Stimulated activated CD4-positive, alpha-beta T cell treated with anti-CD3 and anti-CD28 coated beads, Interleukin-1b, Interleukin-23, amount 100 ng/mL, for 48 hours (primary cell): ENCODE measurements around the gene TM4SF1.

Source experiments
- DNase-seq: peaks from one replicate; pipeline ENCODE4 v3.0.0-alpha.2; 2020

TM4SF1 gene, protein sequence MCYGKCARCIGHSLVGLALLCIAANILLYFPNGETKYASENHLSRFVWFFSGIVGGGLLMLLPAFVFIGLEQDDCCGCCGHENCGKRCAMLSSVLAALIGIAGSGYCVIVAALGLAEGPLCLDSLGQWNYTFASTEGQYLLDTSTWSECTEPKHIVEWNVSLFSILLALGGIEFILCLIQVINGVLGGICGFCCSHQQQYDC

DNA sequence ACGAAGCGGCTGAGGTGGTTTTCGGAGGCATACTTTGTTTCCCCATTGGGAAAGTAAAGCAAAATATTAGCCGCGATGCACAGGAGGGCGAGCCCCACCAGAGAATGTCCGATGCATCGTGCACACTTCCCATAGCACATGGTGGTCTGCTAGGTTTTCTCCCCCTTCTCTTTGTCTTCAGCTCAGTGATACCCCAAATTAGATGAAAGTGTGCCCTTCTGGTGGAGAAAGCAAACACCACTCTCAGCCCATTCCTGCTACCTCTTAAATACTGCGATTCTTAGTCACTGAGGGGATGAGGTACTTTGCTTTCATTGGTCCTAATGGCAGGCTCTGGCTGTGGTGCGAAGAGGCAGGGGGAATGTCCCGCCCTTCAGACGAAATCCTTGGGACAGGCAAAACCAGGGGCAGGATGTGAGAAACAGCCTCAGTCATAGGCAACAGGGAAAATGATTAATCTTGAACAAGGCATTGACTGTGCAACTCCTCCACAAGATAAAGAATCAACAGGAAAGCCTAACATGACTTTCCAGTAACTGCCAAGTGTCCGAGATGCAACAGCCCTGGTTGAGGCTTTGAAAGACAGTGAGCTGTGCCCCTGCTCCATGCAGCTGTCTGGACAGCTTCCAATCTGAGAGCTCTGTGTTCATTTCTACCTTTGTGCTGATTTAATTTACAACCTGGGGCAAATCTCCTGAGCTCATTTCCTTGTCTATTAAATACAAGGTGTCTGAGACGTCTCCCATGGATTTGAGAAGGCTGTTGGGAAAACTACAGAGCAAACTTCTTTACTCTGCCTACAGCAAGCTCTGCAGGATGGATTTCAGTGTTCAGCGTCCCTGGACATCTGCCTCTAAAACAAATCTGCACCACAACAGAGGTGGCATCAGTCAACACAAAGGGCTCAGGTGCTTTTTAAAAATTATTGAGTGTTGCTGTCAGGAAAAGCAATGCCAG lies at the start of gene TM4SF1:
Gene TM4SF1, minus strand, starts transcription at position 242 of the 957 bp plus-strand sequence. Its CDS starts 102 bp downstream, at position 140.
- DNase-seq = no peak

DNA sequence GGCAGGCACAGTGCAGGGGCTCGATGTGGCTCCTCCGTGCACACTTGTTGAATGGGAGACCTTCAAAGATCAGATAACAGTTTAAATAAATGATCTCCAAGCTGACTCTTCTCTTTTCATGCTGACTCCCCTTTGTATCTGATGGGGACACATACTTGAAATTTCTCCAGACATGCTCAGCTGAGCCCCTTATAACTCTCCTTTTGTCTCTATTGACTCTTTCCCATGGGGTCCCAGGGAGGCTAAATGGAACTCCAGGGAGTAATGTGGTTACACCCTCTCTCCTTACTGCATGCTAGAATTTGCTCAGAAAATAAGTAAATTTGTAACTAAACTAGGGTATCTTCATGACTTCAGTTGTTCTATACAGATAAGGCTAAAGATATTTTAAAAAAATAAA lies 48.9 kb upstream of the TM4SF1 start:
- DNase-seq = no peak

DNA sequence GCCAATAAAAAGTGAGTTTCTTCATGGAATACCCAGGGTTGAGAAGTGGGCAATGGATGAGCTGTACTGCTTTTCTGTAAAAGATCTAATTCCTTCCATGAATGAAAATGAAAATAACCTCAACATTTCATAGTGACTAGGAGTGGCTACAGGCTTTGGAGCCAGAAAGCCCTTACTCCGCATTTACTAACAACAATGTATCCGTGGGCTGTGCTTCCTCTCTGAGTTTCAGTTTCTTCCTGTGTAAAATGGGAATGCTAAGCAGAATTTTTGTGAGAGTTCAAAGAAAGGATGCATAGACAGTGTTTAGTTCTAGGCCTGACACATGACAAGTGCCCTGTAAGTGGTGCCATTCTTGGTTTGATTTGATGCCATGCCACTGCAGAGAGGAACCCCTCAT lies 47.5 kb upstream of the TM4SF1 start:
- no peak for DNase-seq

DNA sequence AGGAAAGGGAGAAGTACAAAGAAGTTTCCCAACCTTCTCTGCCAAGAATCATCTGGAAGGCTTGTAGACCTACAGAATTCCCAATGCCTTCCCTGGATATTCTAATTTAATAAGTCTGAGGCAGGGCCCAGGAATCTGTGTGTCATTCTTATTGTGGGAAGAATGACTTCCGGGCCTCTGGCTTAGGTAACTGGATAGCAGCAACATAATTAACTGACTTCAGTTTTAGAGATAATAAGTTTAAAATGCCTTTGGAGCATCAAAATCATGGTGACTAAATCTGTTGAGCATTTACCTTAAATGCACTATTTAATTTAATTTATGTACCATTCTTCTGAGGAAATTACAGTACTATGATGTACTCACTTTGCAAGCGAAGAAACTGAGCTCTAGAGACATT lies 44.3 kb upstream of the TM4SF1 start:
- no peak for DNase-seq

DNA sequence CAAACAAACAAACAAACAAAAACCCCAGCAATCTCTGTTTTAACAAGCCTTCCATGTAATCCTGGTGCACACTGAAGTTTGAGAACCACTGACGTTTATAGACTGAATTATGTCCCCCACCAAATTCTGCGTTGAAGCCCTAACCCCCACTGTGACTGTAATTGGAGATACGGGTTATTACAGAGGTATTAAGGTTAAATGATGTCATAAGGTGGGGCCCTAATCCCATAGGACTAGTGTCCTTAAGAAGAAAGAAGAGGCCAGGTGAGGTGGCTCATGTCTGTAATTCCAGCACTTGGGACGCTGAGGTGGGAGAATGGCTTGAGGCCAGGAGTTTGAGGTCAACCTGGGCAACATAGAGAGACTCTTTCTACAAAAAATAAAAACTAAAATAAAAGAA lies 42.4 kb upstream of the TM4SF1 start:
- DNase-seq = no peak

DNA sequence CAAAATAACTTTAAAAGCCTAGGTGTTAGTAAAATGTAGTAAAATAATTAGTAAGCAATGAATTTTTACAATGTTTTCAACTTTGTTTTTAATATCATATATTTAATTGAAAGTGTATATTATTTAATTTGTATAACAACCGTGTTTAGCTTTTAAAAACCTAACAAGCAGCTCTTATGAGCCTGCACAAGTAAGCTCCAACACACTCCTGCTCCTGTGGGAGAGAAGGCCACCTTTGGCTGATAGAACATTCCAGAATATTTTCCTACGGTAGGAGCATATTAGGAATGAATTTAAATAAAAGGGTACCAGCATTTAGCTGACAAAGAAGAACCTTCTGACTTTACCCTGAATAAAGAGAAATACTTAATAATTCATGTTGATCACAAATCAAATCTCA lies 40.3 kb upstream of the TM4SF1 start:
- DNase-seq = no peak

DNA sequence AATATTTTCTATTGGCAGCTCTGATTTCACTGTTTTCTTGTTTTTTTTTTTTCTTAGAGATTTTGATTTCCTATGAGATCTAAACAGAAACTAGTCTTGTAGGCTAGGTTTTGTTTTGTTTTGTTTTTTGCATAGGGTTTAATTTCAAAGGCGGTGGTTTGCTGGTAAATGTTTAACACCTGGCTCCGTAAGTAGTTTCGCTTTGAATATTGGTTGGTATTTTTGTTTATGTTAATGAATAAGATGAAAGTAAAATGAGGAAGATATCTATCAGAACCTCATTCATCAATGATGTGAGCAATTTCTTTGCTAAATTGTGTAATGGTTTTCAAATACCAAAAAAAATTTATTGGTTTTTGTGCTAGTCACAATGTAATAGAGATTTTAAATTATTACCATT lies 39.7 kb upstream of the TM4SF1 start:
- no peak for DNase-seq

DNA sequence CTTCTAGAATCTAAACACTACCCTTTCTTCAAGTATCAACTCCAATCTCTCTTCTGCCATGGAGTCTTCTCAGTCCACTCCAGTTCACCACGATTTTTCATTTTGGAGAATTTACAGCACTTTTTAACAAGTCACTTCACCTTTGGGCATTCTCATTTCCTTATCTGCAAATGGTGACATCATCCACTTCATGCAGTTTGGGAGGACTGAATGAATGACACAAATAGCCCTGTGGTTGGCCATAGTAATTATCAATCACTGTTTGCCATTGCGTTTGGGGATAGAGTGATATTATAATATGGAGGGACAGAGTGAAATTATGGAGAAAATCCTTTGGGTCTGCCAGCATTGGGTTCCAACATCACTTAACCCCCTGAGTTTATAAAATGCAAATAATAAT lies 38.0 kb upstream of the TM4SF1 start:
- no peak for DNase-seq

DNA sequence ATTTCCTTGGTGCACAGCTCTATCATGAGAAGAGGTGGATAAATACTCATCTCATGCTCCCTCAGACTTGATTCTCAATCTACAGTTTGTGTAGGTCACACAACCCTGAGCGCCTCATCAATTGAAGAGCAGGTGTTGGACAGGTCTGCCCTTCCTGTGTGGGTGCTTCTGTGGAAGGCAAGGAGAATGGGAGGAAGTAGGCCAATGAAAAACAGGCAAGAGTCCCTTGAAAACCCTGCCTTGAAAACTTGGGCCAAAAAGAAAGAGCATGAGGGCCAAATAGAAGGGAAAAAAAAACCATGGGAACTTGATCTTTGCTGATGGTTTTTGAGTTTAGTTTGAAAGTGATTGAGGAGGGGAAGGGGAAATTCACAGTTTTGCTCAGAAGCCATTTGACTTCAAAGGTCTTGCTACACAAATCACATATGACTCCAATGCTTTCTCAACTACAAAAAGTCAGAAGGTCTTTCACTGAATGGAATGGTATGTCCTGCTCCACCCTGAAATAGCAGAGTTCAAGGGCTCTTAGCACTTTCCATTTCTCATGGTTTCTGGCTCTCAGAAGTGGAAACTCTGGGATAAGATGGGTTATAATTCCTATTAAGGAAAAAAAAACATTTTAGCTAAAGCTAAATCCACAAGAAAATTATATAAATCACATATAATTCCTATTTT lies 37.2 kb upstream of the TM4SF1 start:
- DNase-seq = no peak

DNA sequence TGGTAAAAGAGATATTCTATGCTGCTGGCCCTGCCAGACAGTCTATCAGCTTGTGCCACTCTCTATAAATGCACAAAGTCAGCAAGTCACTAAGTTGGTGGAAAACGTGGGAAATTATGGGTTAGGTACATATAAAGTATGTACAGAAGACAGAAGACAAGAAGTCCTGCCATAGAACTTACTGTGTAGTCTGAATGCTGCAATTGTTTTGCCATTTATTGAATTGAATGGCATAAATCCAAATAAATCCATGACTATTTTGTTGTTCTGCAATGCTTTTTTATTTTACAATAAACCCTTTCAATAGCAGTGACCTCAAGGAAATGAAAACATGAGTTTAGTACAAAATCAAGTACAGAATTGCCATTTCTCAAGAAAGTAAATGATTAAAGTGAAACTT lies 34.1 kb upstream of the TM4SF1 start:
- DNase-seq = no peak

DNA sequence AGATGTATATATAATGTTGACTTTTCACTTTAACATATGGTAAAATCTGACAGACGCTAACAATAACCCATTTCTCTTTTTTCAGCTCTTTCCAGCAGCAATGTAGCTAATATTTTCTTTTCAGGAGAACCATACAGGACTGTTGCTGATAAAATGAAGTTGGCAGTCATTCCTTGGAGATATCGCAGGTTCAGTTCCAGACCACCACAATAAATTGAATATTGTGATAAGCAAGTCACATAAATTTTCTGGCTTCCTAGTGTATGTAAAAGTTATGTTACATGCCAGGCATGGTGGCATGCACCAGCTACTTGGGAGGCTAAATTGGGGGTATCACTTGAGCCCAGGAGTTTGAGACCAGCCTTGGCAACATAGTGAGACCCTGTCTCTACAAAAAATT lies 31.9 kb upstream of the TM4SF1 start:
- DNase-seq = no peak

DNA sequence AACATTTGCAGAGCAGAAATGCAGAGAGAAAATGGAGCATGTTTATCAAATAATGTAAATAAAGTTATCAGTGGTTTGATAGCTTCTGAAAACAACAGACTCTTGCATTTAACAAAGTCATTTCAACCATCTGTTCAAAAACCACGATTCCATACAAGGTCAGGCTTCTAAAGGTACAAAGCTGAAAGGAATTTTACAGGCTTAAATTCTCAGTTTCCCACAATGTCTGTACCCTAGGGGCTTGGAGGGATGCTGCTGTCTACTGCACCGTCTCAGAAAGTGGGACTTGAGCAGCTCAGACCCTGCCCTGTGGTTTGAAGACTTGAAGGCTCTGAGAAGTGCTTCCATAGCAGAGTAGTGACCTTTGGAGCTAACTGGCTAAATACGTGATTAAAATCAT lies 30.4 kb upstream of the TM4SF1 start:
- no peak for DNase-seq

DNA sequence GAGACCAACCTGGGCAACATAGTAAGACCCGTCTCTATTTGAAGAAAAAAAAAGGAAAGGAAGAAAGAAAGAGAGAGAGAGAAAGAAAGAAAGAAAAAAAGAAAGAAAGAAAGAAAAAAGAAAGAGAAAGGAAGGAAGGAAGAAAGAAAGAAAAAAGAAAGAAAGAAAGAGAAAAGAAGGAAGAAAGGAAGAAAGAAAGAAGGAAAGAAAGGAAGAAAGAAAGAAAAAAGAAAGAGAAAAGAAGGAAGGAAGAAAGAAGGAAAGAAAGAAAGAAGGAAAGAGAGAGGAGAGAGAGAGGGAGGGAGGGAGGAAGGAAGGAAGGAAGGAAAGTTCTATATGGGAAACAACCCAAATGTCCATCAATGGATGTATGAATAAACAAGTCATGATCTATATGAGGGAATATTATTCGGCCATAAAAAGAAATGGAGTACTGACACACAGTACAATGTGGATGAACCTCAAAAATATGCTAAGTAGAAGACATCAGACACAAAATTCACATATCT lies 28.8 kb upstream of the TM4SF1 start:
- DNase-seq = no peak

DNA sequence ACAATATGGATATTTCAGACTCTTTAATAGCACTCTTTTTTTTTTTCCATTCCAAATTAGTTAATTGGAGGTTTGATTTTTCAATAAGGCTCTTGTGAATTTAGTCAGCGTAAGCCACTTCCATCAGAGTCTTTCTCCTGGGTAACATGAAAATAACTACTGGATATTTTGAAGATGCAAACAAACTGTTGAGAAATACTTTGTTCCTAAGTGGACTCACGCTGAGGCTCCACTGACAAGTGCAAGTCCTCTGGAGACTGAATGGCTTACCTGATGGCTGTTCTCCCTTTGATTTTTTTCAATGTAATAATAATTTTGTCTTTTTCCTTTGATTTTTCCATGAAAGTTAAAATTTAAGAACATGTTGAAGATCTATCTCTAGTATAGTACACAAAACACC lies 26.0 kb upstream of the TM4SF1 start:
- DNase-seq = no peak

DNA sequence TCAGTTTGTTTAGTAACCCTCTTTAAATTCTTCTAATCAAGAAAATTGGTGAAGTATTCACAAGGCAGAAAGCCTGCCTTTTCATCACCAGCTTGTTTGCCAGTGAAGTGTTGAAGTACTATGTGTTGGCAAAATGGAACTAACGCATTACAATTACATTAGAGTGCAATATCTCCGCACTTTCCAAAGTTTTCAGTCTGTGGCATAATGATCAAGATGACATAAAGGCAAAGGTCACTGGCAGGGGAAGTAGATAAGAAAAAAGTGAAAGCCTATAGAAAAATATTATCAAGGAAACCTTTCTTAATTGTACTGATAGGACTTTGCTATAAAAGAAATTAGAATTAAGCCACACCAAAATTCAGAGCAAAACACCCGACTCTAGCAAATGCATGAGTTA lies 25.0 kb upstream of the TM4SF1 start:
- DNase-seq = no peak

DNA sequence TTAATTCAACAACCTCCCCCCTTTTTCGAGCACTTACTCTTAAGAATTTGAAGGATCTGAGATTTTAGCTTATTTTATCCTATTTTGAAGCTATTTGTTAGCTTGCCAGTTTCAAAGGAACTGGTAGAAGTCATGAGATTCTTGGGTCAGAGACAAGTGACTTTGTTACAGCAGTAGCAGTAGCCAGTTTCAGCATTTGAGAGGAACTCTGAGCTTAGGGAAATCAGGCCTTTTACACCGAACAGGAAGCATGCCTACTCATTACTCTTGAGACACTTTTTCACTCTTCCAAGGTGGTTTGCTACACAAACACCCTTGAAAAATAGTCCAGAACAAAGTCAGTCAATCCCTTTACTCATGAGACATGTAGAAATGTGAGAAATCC lies 24.5 kb upstream of the TM4SF1 start:
- no peak for DNase-seq

DNA sequence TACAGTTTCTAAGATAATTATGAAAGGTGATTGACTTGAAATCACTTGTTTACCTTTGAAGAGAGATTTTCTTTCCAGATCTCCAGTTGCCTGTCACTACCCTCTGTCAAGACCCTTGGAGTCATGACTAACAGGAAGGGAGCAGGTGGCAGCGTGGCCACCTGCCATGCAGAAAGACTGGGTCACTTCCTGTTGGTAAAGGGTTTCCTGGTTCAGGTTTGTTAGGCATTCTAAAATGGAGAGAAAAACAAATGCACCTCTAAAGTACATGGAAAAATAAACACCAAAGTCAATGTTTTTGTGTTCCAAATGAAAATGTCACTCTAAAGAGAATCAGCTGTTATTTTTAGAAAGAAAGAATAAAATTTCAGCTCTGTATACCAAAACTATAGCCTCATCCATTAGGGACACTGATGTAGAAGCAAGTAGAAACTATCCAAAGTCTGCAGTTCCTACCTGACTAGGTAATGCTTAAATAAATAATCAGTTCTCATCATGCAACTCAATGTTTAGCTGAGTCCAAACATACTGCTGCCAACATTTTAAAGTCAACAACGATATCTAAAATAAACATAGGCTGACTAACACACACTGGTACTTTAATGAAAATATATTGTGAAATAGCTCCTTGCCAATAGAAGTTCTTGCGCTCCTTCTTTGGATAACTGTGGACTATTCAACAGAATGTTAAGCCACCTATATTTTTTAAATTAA lies 23.9 kb upstream of the TM4SF1 start:
- DNase-seq = no peak

DNA sequence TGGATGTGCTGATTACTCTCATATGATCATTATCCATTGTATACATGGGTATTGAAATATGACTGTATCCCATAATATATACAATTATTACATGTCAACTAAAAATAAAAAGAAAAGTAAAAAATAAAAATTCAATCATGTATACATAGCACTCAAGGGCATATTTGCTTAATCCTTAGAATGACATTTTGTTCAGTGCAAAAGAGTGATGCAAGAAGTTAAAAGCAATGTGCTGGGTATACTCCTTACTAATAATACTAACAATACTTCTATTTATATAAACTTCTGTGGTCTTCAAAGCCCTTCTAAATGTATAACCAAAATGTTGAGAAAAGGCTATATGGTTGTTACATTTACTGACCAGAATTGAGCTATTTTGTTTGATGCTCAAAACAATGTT lies 23.2 kb upstream of the TM4SF1 start:
- no peak for DNase-seq

DNA sequence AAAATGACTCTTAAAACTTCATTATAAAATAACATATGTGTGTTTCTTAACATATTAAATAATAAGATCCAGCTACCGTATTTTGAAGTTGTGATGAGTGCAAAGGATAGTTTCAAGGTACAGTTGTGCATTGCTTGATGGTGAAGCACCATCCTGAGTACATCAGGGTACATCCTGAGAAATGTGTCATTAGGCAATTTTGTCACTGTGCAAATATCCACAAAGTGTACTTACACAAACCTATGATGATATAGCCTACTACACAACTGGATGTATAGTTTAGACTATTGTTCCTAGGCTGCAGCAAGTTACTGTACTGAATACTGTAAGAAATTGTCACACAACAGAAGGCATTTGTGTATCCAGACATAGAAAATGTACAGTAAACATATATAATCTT lies 20.8 kb upstream of the TM4SF1 start:
- DNase-seq = no peak

DNA sequence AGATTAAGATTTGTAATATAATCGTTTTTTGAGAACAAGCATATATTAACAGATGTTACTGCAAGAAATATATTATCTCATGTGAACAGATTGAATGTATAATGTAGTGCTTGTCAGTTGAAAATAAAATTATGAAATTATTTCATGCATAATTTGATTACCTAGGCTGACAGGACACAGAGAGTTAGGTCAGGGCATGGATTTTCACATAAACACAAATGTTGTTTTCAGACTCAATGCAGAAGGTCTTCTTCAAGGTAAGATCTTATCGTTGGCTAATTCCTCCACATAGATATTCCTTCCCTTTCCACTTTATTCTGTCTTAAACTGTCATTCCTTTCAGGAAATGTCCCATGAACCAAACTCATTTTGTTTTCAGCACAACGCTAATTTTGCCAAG lies 20.1 kb upstream of the TM4SF1 start:
- DNase-seq = no peak

DNA sequence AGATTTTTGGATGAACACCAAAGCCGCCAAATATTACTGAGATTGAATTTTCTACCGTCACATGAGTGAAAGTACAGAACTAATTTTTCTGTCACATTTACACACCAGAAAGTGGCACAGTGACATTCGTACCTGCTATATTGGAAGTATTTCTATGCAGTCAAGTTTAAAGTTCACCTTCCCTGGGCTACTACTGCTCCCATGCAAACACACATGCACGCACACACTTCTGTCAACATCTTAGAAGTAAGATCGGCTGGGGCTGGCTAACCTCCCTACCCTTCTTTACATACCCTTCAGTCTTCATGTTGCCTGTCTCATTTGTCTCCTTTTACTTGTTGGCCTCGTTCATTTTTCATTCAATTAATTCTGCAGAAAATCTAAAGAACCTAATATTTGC lies 19.0 kb upstream of the TM4SF1 start:
- DNase-seq = no peak

DNA sequence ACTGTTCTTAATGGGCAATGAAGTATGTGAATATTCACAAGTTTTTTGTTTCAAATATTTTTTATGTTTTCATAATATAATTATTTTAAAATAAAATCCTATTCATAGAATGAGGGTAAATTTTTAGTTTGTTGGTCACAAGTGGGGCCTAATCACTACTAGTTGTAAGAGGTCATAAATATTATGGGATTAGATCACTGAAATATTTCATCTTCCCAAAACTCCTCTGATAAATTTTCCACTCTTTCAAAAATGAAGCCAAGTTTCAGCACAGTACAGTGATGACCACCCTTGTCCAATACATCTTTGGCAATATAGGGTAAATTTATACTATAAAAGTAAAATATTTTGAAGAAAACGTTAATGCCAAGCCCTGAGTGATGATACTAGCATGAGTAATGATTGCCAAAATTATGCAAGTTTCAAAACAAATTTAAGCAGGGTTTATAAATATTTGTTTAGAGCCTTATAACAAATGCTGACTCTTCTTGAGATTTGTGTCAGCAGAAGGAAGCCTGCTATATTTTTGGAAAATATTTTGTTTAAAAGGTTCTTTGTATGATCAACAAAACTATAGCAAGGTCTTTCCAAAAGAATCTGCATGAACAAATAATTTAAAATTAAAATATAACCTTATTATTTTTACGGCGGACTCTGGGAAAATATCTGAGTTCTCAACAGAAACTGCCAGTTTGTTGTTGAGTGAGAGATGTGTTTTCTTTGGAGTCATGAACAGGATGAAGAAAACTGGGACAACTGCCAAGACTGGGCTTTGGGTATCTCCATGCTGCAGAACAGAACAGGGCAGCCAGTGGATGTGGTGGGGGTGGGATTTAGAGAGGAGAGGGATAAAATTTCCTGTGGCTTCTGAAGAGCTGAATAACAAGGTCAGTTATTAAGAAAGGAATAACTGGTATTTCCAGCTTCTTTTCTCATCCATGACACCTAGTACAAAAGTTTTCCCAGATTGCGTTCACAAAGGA lies 17.9 kb upstream of the TM4SF1 start:
- DNase-seq = no peak
